ENCODE measurements around the gene SRSF7. TPM values are rescaled to one million over a fixed set of nuclear protein-coding genes. Genes with fewer than 3 reads are reported as not detected.
A peak's percentile ranks its signal among the peaks of the same experiment; 100 is the strongest.
"Not testable (repeated sequence)": the region's sequence is repeated elsewhere in the genome, so short reads cannot be mapped to it uniquely, and the experiment has no call there.

SRSF7 gene
- total RNA-seq, 1 donor from 2014 or later, result 47.8 TPM

GRCh38 chr2:38754506-38754905, 3.3 kb upstream of the SRSF7 start:
- ATAC-seq (no peak), DNase-seq (ENCODE audit: low spot score) (no peak)

GRCh38 chr2:38754049-38754448, 2.9 kb upstream of the SRSF7 start:
- ATAC-seq (no peak), DNase-seq (ENCODE audit: low spot score) (no peak)

GRCh38 chr2:38751596-38752410, 642 bp upstream of the SRSF7 start:
- ATAC-seq (no peak), DNase-seq (ENCODE audit: low spot score) (no peak)

GRCh38 chr2:38750011-38750890, 910 bp downstream of the SRSF7 start:
- peak; percentile 78 for ATAC-seq

GRCh38 chr2:38748943-38749804, 2.0 kb downstream of the SRSF7 start:
- no peak for ATAC-seq

More at GRCh38 chr2:38750011-38750890, 910 bp downstream of the SRSF7 start:
- DNase-seq (ENCODE audit: low spot score), result peak; percentile 65

GRCh38 chr2:38748391-38748790, 2.8 kb downstream of the SRSF7 start:
- ATAC-seq (no peak), DNase-seq (ENCODE audit: low spot score) (no peak)

More at GRCh38 chr2:38748943-38749804, 2.0 kb downstream of the SRSF7 start:
- DNase-seq (ENCODE audit: low spot score), result no peak

- DNase-seq (ENCODE audit: low spot score) (no peak), ATAC-seq (no peak)
Measured at GRCh38 chr2:38747819-38748218, 3.3 kb downstream of the SRSF7 start.

GRCh38 chr2:38747007-38747424, 4.1 kb downstream of the SRSF7 start:
- ATAC-seq, result no peak
- DNase-seq (ENCODE audit: low spot score), result no peak

- DNase-seq (ENCODE audit: low spot score), result no peak
- no peak for ATAC-seq
Measured at GRCh38 chr2:38745267-38745666, 5.9 kb downstream of the SRSF7 start.

- DNase-seq (ENCODE audit: low spot score) (no peak), ATAC-seq (no peak)
Measured at GRCh38 chr2:38744399-38744780, 6.8 kb downstream of the SRSF7 start.

- ATAC-seq (no peak), DNase-seq (ENCODE audit: low spot score) (no peak)
Measured at GRCh38 chr2:38743672-38744398, 7.3 kb downstream of the SRSF7 start.

GRCh38 chr2:38742797-38743559, 8.2 kb downstream of the SRSF7 start:
- DNase-seq (ENCODE audit: low spot score) (no peak), ATAC-seq (no peak)

GRCh38 chr2:38740851-38741731, 10.1 kb downstream of the SRSF7 start:
- ATAC-seq, result peak; percentile 72
- no peak for DNase-seq (ENCODE audit: low spot score)

- DNase-seq (ENCODE audit: low spot score) (no peak), ATAC-seq (no peak)
Measured at GRCh38 chr2:38739524-38739923, 11.6 kb downstream of the SRSF7 start.

- DNase-seq (ENCODE audit: low spot score) (no peak), ATAC-seq (no peak)
Measured at GRCh38 chr2:38737925-38738324, 13.2 kb downstream of the SRSF7 start.

- DNase-seq (ENCODE audit: low spot score), result peak; percentile 36
Measured at GRCh38 chr2:38737000-38737698, 14.0 kb downstream of the SRSF7 start.

GRCh38 chr2:38735999-38736320, 15.2 kb downstream of the SRSF7 start:
- ATAC-seq (no peak), DNase-seq (ENCODE audit: low spot score) (peak; percentile 34)

More at GRCh38 chr2:38737000-38737698, 14.0 kb downstream of the SRSF7 start:
- not testable (repeated sequence) for ATAC-seq

All from left lobe of liver (tissue), 2 donors.